GM19035 (cell line): Measurements from ENCODE around the gene TTLL5.
"Not testable (repeated sequence)": the region's sequence is repeated elsewhere in the genome, so short reads cannot be mapped to it uniquely, and the experiment has no call there.

Experiments
- ATAC-seq: cut with Tn5 transposase; IDR thresholded peaks from one replicate; pipeline ENCODE4 v1.9.1; 2021; ENCODE audit not compliant: unreplicated experiment

The TTLL5 gene

GRCh38 chr14:75649773-75650172 lies 11.3 kb upstream of the TTLL5 start:
- no peak for ATAC-seq

GRCh38 chr14:75650253-75651058 lies 10.6 kb upstream of the TTLL5 start:
- ATAC-seq: no peak

GRCh38 chr14:75653563-75653962 lies 7.5 kb upstream of the TTLL5 start:
- no peak for ATAC-seq

GRCh38 chr14:75654127-75654732 lies 6.8 kb upstream of the TTLL5 start:
- no peak for ATAC-seq

- no peak for ATAC-seq
Observed at GRCh38 chr14:75655235-75655634, 5.8 kb upstream of the TTLL5 start.

- ATAC-seq: no peak
Observed at GRCh38 chr14:75657331-75657730, 3.7 kb upstream of the TTLL5 start.

GRCh38 chr14:75658957-75659356 lies 2.1 kb upstream of the TTLL5 start:
- ATAC-seq: no peak

GRCh38 chr14:75660238-75660629 lies 812 bp upstream of the TTLL5 start:
- no peak for ATAC-seq

- ATAC-seq: no peak
Observed at GRCh38 chr14:75661499-75661814, 411 bp downstream of the TTLL5 start.

GRCh38 chr14:75662966-75663365 lies 1.9 kb downstream of the TTLL5 start:
- ATAC-seq: no peak

GRCh38 chr14:75667099-75667765 lies 6.2 kb downstream of the TTLL5 start:
- ATAC-seq: no peak

- no peak for ATAC-seq
Observed at GRCh38 chr14:75672605-75673192, 11.7 kb downstream of the TTLL5 start.

GRCh38 chr14:75673345-75674035 lies 12.4 kb downstream of the TTLL5 start:
- peak; percentile 45 for ATAC-seq

GRCh38 chr14:75675265-75675960 lies 14.4 kb downstream of the TTLL5 start:
- ATAC-seq: no peak

- ATAC-seq: no peak
Observed at GRCh38 chr14:75685910-75686309, 24.9 kb downstream of the TTLL5 start.

GRCh38 chr14:75689012-75689411 lies 28.0 kb downstream of the TTLL5 start:
- ATAC-seq: no peak

- no peak for ATAC-seq
Observed at GRCh38 chr14:75690010-75690409, 29.0 kb downstream of the TTLL5 start.

- ATAC-seq: not testable (repeated sequence)
Observed at GRCh38 chr14:75695025-75695424, 34.0 kb downstream of the TTLL5 start.

- no peak for ATAC-seq
Observed at GRCh38 chr14:75697386-75697785, 36.3 kb downstream of the TTLL5 start.

- ATAC-seq: no peak
Observed at GRCh38 chr14:75697918-75698317, 36.9 kb downstream of the TTLL5 start.

- no peak for ATAC-seq
Observed at GRCh38 chr14:75699331-75699730, 38.3 kb downstream of the TTLL5 start.
